HG03175 (cell line): ENCODE results near the gene C1orf141.
"Not testable (repeated sequence)": the region's sequence is repeated elsewhere in the genome, so short reads cannot be mapped to it uniquely, and the experiment has no call there.

ENCODE experiments used
- ATAC-seq: cut with Tn5 transposase; IDR thresholded peaks from one replicate; pipeline ENCODE4 v1.9.1; 2021; ENCODE audit warnings: mild to moderate bottlenecking, moderate library complexity; ENCODE audit not compliant: unreplicated experiment

C1orf141 gene

DNA sequence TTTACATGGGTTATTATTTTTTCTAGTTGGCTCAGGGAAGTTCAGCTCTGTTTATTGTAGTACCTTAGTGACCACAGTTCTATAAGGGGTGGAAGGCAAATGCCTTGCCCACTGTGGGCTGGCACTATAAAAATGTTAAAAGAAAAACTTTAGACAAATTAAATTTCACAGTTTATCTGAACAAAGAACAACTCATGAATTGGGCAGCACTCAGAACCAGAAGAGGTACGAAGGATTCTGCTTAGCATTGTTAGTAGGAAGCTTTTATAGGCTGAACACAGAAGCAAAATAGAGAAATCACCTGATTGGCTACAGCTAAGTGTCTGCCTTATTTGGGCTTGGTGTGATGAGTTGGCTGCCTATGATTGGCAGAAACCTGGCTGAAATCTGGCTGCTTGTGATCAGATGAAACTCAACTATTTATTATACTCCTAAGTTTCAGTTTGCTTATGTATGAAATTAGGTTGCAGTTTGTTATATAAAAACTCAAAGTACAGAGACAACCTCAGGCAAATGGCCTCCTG is 45.0 kb downstream of the C1orf141 start:
- ATAC-seq: no peak

DNA sequence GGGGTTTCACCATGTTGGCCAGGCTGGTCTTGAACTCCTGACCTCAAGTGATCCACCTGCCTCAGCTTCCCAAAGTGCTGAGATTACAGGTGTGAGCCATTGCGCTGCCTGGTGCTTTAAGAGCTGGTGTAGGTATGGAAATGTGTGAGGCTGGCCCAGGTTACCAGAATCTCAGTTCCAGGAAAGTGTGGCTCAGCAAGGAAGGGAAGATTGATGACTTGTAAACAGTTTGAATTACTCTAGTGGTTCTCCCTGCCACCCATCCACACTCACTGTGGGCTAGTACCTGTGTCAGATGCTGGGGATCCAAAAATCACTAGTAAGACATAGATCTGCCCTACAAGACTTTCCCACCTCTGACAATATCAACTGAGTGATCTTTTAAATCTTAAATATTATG is 46.3 kb downstream of the C1orf141 start:
- ATAC-seq: no peak

DNA sequence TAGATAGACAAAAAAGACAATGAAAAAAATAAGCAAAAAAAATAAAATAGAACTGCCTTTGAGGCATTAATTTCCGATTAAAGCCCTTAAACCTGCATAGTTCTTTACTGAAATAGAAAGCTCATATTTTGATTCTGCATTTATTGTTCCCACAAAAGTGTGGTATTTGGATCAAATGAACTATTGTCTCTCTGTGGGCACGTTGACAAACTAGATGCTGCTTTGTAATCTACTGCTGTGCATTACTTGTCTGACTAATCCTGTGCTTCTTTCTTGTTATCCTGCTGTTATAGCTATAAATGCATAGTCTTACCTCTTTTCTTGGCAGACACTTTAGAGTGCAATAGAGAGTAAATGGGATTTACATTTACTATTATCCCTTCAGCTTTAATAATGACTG is 49.4 kb downstream of the C1orf141 start:
- no peak for ATAC-seq

DNA sequence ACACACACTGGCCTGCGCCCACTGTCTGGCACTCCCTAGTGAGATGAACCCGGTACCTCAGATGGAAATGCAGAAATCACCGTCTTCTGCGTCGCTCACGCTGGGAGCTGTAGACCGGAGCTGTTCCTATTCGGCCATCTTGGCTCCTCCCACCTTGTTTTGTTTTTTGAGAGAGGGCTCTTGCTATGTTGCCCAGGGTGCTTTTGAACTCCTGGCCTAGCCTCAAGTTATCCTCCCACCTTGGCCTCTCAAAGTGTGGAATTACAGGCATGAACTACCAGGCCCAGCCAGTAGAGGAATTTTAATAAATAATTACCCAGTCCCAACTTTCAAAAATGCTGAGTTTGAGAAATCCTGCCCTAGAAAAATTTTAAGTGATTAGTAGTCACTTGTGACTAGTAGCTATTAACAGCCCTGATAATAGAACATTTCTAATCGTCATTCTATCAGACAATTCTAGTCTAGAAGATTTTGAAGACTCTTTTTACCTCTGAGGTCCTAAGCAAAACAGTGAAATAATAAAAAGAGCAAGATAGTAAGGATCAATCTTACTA is 49.9 kb downstream of the C1orf141 start:
- no peak for ATAC-seq

DNA sequence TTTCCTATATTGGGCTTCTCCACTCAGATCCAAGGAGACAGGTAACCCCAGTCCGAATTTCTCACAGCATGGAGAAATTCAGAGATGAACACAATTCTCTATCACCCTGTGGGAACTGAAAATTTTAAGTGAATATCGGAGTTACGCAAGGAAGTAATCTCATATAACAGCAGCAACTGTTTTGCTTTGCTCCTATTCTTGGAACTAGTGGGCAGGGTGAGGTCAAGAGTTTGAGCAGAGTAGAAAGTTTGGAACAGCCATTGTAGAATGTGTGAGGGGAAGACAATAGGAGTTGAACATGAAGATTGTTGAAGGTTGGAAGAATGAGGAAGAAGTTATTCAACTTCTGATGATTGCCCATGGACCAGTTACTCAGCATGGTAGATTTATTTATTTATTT is 56.5 kb downstream of the C1orf141 start:
- no peak for ATAC-seq

DNA sequence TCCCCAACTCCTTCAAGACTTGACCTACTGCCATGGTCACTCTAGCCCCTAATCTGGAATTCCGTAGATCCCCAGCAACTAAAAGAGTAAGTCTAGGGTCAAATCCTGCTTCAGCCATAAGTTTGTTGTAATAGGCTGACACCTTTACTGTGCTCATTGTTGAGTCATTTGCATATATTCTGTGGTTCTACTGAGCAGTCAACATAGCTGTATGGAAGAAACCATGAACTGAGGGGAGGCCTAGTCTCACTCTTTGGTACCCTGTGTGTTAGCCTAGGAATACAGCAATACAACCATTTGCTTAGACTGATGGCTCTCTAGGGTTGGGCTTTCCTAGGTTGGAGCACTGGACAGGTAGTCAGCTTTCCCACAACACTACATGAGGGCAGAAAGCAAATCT is 57.2 kb downstream of the C1orf141 start:
- no peak for ATAC-seq

DNA sequence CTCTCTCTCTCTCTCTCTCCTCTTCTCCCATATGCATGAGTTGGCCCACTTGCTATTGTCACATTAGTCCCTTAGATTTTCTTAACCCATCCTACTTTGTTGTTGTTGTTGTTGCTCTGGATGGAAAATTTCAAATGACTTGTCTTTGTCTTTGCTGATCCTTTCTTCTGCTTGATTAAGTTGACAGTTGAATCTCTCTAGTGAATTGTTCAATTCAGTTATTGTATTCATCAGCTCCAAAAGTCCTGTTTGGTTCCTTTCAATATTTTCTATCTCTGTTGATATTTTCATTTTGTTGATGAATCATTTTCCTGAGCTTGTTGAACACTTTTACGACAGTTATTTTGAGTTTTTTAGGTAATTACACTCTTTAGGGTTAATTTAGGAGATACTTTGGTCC is 62.0 kb downstream of the C1orf141 start:
- ATAC-seq: no peak

DNA sequence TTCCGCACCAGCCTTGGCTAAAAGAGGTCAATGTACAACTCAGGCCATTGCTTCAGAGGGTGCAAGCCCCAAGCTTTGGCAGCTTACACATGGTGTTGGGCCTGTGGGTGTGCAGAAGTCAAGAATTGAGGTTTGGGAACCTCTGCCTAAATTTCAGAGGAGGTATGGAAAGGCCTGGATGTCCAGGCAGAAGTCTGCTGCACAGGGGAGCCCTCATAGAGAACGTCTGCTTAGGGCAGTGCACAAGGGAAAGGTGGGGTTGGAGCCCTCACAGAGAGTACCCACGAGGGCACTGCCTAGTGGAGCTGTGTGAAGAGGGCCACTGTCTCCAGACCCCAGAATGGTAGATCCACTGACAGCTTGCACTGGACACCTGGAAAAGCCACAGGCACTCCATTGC is 67.1 kb downstream of the C1orf141 start:
- not testable (repeated sequence) for ATAC-seq

DNA sequence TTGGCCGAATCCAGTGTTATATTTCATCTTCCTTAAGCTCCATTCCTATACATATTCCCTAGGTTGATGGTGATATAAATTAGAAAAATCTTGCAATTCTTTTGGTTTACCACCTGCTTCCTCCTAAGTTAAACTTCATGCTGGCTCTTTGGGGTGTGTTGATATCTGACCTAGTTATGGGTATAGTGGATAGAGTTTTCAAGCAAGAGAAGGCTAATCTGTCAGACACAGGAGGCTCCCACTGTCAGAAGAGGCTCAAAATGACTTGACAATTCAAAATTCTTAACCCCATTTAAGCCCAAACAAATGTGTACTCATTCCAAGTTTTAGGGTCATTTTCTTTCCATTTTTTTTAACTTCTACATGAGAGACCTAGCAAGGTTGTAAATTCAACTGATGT is 72.4 kb downstream of the C1orf141 start:
- no peak for ATAC-seq

DNA sequence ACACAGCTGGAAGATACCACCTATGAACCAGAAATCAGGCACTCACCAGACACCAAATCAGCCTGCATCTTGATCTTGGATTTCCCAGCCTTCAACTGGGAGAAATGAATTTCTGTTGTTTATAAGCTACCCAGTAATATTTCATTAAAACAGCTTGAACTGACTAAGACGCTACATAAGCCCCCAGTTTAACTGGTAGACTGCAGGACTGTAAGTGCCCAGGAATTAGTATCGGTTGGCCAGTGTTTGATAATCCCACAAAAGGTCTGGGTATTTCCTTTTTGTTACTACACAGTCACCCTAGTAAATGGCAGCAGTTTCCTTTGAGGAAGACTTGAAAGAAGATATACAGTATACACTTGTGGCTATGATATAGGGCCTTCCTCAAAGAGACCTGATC is 73.5 kb downstream of the C1orf141 start:
- ATAC-seq: no peak

DNA sequence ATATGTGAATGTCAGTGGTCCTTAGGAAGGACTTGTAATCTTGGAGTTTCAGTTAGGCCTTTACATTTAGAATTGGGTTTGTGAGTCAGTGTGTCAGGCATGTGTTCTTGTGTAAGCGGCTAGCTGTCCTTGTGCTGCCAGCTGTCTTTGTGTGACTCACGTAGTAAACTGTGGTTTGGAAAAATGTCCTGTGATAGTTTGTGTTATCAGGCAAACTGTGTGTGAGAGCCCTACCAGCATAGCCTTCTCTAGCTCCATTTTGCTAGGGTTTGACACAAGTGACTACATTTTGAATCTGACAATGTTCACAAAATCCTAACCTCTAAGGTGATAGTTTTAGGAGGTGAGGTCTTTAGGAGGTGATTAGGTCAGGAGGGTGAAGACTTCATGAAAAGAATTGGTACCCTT is 74.0 kb downstream of the C1orf141 start:
- no peak for ATAC-seq

DNA sequence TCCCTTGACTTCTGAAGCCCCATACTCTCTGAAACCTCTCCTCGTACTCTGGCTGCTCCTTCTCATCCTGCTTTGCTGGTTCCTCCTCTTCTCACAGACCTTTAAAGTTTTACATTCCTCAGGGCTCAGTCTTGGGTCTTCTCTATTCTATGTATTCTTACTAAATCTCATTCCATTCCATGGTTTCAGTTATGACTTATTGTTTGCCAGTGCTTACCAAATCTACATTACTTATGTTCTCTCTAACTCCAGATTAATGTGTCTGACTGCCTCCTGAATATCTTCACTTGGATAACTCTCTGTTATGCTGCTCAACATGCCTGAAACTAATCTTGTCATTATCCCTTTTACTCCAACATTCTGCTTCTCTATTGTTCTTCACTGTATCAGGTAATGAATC is 75.4 kb downstream of the C1orf141 start:
- no peak for ATAC-seq

DNA sequence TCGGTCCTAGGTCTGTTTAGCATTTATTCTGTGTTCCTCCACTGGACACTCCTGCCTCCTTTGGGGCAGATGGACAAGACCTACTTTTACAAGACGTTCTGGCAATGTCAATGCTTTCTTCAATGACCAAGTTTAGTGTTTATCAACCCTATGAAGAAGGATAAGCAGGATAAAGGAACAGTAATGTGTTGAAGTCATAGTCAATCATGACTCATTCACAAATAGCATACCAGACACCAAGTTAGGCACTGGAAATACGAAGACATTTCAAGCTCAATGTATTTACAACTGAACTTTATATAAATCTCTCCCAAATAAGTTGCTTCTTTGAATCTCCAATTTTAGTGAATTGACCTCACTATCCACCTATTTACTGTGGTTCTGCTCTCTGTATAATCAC is 76.0 kb downstream of the C1orf141 start:
- ATAC-seq: no peak

DNA sequence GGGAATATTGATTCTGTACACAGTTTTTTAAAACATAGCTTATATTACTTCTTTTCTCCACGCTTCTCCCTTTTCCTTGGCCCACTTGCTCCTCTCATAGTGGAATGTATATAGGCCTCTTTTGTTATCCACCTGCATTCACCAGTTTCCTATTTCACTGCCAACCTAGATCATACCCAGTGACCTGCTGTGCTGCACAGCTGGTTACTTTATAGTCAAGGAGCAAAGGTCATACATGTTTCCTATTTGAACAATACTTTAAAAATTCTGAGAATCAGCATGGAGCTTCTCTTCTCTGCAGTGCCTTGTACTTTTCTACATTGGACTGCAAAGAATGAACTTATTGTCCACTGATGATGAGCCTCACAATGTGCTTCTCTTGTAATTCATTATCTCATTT is 76.5 kb downstream of the C1orf141 start:
- no peak for ATAC-seq

DNA sequence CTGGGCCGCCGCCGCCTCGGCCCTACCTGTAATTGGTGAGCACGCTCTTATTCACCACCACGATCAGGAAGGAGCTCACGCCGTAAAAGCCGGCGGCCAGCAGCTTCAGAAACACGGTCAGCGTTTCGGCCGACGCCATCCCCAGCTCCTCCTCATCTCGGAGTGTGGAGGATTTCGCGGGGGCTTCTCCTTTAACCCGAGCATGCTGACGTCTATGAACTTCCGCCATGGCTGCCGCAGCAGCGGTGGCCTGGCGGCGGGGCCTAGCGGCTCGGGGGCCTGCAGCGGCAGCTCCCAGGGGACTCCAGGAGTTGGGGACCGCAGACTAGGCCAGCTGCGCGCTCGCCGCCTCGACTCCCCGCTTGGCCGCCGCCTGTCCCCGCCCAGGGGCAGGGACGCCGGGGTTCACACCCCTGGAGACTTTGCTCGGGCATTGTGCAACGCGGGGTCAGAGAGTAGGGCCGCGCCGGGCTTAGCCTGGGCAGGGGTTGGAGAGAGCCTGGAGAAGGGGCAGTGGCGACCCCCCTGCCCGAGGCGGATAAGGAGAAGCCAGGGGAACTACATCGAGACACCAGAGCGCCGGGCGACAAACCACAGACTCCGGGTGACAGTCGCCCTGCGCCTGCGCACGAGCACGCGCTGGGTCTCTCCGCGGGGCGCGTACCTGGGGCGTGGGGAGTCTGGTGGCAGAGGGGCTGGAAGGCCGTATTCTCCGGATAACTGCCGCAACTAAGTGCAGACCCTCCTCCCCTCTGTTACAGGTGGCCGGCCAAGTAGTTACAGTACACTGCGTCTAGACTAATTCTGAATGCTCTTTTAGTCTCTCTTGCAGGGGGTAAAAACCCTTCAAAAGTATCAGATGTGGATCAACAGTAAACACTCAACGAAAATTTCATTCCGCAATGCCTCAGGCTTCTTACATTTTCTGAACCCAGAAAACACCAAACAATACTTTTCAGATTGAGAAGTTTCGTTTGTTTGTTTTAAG is 80.7 kb downstream of the C1orf141 start, which contains the start of gene SLC35D1:
TSS of gene SLC35D1 (minus strand) at position 364 of the 988 bp plus-strand sequence. CDS start at position 229, 135 bp downstream.
- peak; percentile 80 for ATAC-seq

DNA sequence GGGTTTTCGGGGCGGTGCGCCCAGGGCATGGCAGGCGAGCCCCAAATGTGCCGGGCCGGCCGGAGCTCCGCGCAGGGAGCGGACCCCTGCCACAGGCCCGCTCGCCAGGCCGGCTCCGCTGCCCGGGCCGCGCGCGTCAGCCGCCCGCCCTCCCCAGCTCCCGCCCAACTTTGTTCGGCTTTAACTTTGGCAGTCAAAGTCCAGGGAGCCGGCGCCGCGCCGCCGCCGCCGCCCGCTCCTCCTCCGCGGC is 81.3 kb downstream of the C1orf141 start:
- peak; percentile 34 for ATAC-seq

DNA sequence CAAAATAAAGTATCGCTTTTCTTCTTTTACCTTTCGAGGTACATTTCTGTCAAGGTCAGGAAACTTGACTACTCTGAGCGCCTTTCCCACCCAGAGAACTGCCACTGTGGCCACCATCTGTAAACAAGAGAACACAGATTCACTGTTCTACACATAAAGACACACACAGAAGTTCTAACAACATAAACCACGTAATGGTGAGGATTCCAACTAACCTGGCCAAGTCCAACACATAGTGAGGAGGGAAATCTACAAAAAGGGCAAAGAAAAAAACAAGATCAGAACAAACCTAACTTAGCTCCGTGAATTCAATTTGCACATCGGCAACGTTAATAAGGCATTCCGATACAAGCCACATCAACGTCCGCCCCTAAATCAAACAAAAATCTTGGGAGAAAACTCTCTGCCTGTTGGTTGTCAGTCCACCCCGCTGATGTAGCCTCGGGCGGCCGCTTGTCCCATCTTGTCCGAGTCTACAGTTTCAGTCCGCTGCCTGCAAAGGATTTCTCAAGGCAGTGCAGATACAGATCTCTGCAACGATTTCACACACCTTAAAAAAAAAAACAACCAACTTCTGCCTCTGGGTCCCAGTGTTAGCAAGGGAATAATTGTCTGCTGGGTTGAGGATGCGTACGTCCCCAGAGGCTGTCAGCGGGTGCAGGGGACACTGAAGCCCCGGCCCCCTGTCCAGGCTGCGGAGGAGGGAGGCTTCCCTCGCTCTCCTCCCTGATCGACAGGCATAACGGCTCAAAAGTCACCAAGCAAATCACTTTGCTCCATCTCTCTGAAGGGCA is 81.8 kb downstream of the C1orf141 start:
- ATAC-seq: peak; percentile 17

DNA sequence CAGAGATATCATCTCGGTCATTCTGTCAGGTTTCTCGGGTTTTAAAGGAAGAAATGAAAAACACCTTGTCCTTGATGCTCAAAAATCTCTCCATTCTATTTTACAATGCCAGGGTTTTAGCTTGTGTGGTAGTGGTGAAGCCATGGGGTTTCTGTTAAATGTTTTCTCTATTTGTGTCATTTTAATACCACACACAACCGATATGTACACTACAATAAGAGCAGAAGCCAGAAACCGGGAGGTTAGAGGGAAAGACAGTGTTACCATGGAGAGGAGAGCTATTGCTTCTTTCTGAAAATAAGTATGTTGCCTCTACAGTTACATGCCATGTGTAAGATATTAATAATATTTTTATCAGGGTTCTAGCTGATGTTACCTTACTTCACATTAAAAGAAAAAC is 83.6 kb downstream of the C1orf141 start:
- no peak for ATAC-seq

DNA sequence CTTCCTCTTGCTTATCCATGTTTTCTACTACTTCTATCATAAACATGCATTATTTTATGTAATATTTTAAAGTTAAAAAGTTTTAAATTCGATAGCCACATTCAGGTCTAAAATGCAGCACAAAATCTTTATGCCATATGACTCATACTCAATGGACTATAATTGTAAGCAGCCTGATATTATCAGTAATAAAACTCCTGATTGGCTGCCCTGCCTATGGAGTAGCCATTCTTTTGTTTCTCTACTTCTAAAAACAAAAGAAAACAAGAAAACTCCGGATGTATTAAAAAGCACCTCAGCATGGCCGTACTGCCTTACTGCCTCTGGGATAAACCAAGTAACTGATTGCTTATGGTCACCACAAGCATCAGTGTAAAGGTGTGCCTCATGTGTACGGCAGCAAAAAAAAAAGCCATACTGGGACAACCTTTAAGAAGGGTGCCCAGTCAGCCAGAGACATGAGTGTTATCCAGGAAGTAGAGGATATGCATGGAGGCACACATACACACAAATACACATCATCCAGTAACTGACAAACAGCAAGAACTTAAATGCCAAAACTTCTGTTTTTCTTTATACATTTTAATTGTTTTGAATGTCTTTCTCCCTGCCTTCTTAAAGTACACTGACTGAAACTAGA is 90.0 kb downstream of the C1orf141 start:
- no peak for ATAC-seq

DNA sequence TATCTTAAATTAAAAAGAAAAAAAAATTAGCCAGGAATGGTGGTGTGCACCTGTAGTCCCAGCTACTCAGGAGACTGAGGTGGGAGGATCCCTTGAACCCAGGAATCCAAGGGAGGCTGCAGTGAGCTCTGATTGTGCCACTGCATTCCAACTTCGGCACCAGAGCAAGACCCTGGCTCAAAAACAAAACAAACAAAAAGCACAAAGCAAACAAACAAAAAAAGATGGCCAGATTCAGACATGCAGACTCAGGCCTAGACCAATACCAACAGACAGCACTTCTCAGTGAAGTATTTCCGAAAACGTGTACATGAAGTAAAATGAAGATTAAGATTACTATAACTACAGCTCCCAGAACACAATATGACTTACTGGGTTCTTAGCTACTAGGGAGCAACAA is 91.4 kb downstream of the C1orf141 start:
- no peak for ATAC-seq
